Fibroblast of lung (primary cell): ENCODE data around the gene TOR1AIP2.

Experiments used
- EZH2 ChIP-seq: IDR thresholded peaks from 2 replicates; pipeline ENCODE4 v1.5.1; 2012; ENCODE audit warnings: low read length, control low read depth, mild to moderate bottlenecking; ENCODE audit errors: missing control alignments
- TF ChIP-seq, protein P1 (sequence below), 2 donors: IDR thresholded peaks in 1 of 2; conservative IDR thresholded peaks in 1 of 2; 1 replicate in 1 of 2; 2 replicates in 1 of 2; pipeline ENCODE4 v1.5.1; 2011 to 2012; ENCODE audit warnings: low read length in 2 of 2, control low read depth in 1 of 2, inconsistent platforms in 1 of 2, low read depth in 1 of 2, mild to moderate bottlenecking in 1 of 2

DNA sequence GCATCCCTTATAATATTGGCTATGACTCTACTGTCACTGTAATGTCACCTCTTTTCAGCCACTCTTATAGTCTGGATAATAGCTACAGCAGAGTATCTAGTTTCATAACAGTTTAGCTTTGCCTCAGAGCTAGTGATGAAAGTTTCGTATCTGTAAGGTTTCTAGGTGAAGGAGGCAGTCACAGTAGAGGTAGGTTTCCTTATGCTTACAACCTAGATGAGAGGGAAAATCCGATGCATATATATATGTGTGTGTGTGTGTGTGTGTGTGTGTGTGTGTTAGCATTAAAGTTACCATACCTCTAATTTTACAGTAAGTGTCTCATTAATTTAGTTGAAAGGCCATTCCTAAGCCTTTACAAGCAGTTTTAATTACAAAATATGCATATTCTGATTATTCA lies 2.2 kb upstream of the TOR1AIP2 start:
- TF ChIP-seq, protein P1, sequence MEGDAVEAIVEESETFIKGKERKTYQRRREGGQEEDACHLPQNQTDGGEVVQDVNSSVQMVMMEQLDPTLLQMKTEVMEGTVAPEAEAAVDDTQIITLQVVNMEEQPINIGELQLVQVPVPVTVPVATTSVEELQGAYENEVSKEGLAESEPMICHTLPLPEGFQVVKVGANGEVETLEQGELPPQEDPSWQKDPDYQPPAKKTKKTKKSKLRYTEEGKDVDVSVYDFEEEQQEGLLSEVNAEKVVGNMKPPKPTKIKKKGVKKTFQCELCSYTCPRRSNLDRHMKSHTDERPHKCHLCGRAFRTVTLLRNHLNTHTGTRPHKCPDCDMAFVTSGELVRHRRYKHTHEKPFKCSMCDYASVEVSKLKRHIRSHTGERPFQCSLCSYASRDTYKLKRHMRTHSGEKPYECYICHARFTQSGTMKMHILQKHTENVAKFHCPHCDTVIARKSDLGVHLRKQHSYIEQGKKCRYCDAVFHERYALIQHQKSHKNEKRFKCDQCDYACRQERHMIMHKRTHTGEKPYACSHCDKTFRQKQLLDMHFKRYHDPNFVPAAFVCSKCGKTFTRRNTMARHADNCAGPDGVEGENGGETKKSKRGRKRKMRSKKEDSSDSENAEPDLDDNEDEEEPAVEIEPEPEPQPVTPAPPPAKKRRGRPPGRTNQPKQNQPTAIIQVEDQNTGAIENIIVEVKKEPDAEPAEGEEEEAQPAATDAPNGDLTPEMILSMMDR (conservative IDR thresholded peaks at IDR 0.05 in 1 of 2, IDR thresholded peaks at IDR 0.05 in 1 of 2; ENCODE audit: low read depth in 1 of 2, low read length in 2 of 2): no peak
- no peak for TF ChIP-seq EZH2
